Stimulated activated CD4-positive, alpha-beta T cell treated with anti-CD3 and anti-CD28 coated beads, Interleukin-1b, Interleukin-23, amount 100 ng/mL, for 24 hours (primary cell): Measurements from ENCODE around the gene RAB34.
"Not testable (repeated sequence)": the region's sequence is repeated elsewhere in the genome, so short reads cannot be mapped to it uniquely, and the experiment has no call there.

Experiments used
- DNase-seq, 4 experiments: peaks; one replicate each; pipeline ENCODE4 v3.0.0-alpha.2; 2020; ENCODE audit warnings: low read depth in 4 of 4, low spot score in 1 of 4

Gene RAB34

DNA sequence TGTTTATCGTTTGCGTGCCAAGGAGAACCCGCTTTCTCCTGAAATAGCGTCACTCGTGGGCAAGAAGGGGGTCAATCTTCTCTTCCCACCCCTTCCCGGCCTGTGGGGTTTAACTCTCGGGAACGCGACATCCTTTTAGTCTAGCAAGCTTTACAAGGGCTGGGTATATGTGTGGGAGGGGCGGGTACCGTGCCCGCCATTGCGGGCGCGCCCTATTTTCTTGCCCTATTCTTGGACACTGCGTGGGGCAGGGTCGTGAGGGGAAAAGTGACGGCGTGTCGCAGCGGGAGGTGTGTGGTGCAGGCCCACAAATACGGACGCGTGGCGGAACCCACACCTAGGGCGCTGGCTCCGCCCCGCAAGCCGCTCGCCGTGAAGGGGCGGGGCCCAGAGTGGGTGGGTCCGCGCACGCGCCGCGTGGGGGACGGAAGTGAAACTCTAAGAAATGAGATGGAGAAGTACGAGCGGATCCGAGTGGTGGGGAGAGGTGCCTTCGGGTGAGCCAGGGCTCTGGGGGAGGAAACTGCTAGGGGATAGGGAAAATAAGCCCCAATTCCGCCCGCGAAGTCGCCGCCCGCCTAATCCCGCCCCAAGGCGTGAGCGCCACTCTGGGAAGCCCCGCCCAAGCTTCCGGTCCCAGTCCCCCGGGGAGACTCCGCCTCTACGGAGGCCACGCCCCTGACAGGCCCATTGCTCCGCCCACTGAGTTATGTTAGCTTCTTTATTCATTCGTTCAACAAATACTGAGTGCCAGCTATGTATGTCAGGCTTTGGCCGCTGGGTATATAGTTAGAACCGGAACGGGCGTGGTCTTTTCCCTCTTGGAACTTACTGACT is 10.9 kb upstream of the RAB34 start, which contains the start of gene NEK8:
Gene NEK8 (plus strand): TSS at position 425 of the 837 bp plus-strand sequence. CDS start 26 bp downstream, at position 451.
- peak; percentile 96 to 97 (median 96) for DNase-seq

DNA sequence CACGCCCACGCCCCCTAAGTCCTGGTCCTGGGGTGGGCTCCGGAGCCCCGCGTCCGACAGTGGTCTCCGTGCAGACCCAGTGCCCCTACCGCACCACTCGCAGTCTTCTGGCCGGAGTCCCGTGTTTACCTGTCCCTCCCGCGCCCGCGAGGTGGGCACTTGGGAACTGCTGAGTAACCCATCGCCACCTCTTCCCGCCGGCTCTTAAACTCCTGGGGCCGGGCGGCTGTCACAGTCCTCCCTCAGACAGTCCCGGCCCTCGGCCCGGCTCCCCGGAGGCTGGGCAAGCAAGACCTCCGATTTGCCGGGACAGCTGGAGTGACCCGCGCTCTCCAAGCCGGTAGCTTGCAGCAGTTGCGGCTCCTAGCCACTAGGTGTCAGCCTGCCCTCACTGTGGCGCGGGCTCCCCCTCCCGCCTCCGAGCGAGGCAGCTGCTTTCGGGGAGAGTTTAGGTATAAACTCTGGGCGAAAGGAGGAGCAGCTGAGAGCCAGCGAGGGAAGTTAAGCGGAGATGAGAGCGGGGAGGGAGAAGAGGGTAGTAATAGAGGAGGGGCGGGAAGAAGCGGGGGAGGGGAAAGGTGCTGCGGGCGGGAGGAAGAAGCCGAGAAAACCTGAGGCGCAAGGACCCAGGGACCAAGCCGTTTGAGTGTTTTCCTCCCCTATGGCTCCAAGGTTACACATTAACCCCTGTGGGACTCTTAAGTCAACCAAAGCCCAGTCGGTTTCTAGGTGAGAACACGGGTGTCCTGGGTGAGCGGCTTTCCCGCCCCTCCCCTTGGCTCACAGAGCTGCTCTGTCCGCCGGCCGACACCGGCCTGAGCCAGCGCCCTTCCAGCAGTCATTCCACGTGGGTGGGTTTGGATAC is 9.2 kb upstream of the RAB34 start:
- DNase-seq: peak; percentile 81 to 92 (median 86)

DNA sequence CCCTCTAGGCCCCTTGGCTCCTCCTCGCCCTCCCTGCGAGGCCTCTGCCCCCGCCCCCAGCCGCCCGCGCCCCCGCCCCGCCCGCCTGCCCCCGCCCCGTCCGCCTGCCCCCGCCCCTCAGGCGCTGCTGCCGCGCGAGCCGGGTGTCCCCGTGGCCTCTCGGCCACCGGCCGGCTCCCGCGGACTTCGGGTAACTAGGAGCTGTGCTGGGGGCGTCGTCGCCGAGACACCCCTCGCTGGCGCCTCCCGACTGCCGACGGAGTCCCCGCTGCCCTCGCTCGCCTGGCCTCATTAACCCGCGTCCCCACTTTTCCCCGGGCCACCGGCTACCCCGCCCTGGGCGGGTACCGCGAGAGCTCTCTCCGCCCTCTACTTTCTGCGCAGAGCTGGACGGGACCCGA is 8.6 kb upstream of the RAB34 start, which contains the start of gene TLCD1:
Gene TLCD1 (minus strand): TSS at position 8 of the 401 bp plus-strand sequence. CDS start 136 bp downstream, outside the sequence.
- peak in 2 of 4 experiments; percentile 71 to 75 for DNase-seq

DNA sequence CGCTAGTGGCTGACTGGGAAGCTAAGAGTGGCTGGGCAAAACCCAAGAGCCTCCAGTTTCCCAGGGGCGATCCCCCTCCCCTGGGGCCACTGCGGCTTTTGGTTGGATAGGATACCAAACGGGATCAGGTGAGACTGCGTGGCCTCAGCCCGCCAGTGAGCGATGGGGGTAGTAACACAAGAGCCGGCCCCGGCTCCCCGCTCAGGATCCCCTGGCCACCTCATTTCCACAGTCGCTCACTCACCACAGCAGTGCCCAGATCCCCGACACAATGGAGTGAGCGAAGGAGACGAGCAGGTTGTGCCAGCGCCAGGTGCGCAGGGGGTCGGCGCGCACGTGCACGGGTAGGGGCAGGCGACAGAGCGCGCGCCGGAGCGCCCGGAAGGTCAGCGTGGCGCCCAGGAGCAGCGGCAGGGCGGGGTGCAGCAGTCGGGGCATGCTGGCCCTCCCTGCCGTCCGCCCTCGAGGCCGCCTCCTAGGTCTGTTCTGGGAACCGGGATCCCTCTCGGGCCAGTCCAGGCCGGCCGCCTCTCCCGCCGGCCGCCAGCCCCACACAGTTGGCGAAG is 8.1 kb upstream of the RAB34 start:
- peak in 1 of 4 experiments; percentile 55 for DNase-seq

DNA sequence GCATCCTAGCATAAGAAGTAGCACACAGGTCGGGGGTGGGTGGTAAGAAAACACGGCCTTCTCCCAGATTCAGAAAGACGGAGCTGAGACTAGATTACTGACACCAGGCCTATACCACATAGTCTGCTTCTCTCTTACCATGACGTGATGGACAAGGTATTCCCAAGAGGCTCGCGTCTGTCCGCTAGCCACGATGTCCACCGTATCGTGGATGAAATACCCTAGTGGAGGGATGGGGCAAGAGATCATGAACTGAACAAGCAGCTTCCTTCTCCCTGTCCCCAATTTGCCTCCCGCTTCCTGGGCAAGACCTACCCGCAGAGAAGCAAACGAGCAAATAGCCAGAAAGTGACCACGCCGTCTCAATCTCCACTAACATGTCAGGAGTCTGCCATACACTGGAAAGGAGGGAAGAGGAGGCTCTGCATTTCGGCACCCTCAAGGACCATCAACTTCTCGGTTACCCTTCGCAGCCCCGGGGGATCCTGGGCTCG is 7.5 kb upstream of the RAB34 start:
- no peak for DNase-seq

DNA sequence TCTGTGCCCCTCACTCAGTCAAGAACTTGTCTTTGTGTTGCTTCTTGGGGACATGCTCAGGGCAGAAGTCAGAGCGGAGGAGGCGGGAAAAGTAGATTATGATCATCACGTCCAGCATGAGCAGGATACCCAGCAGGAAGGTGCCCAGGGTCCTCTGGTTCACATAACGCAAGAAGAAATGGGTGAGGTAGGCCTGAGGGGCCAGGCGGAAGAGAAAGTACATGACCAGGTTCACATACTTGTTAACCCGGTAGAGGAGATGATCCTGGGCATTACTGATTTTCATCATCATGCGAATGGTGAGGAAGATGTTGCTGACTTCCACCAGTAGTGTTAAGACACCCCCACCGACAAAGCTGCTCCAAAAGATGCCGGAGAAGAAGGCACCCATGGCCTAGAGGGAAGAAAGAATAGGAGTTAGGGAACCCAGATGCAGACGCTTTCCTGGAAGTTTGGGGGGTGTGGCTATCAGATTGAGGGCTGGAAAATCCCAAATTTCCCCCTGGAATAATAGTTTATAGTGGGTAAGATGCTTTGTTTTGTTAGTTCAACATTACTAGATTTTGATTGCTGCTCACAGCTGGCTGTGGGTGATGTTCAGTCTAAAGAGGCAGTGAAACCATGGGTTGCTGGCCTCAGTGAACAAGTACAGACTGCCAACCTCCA is 7.0 kb upstream of the RAB34 start:
- no peak for DNase-seq

DNA sequence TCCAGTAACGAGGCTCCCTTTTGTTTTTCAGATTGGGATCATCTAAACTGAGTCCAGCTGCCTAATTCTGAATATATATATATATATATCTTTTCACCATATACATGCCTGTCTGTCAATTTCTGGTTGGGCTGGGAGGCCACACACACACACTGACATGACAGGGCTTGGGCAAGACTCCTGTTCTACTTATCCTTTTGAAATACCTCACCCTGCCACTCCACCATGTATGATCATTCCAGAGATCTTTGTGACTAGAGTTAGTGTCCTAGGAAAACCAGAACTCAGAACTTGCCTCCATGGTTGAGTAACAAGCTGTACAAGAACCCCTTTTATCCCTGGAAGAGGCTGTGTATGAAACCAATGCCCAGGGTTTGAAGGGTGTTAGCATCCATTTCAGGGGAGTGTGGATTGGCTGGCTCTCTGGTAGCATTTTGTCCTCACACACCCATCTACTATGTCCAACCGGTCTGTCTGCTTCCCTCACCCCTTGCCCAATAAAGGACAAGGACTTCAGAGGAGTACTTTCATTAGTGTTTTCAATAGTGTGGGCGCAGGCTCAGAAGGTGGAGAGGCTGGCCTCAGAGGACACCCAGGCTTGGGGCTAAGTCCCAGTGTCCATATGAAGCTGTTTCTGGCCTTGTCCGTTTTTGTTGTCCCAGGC is 6.3 kb upstream of the RAB34 start:
- DNase-seq: not testable (repeated sequence)

DNA sequence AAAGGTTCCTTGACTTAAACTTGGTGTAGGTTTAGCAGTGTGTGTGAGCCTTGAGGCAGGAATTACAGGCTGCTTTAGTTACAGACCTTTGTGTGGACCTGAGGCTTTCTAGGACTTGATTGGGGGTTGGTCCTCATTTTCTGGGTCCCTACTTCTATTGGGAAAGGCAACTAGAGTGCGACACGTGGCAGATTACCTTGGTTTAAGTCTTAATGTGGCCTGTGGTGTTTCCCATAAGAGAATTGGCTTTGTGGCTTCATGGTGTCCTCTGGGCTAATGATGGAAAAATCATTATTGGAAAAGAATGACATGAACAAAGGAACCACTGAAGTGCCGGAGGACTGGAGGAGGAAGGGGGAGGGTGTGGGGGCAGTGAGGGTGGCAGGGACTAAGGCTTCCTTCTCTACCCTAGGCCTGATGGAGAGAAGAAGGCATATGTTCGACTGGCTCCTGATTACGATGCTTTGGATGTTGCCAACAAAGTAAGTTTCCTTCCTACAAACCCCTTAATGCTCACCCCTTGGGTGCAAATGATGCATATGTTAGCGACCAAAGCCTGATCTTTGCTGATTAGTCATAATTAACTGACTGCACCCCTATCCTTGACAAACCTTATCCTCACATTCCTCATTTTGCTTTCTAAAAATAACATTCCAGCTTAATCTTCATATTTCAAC is 5.6 kb upstream of the RAB34 start:
- DNase-seq: no peak

DNA sequence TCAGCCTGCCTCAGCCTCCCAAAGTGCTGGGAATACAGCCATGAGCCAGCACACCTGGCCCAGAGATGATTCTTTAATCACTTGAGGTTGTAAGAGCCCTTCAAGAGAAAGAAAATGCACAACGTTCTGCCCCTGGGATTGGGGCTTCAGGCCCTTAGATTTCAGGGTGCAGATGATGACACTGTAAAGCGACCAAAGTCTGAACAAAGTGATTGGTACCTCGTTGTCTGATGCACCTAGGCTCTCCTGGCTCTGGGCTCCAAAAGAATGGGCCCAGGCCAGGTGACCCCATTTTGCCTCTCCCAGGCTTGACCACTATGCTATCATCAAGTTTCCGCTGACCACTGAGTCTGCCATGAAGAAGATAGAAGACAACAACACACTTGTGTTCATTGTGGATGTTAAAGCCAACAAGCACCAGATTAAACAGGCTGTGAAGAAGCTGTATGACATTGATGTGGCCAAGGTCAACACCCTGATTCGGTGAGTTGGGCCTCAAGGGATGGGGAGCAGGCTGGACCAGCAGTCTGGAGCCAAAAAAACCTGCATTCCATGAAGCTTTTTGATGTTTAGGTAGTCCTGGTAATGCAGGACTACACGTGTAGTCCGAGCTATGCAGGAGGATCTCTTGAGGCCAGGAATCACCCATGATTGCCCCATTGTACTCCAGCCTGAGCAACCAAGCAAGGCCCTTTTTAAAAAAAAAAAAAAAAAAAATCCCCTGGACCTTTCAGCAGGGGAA is 4.9 kb upstream of the RAB34 start:
- no peak for DNase-seq

DNA sequence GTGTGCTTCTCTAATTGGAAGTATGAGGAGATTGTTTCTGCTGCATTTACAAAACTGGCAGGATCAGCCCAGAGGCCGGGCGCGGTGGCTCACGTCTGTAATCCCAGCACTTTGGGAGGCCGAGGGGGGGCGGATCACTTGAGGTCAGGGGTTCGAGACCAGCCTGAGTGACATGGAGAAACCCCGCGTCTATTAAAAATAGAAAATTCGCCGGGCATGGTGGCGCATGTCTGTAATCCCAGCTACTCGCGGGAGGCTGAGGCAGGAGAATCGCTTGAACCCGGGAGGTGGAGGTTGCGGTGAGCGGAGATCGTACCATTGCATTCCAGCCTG is 3.3 kb upstream of the RAB34 start:
- DNase-seq: not testable (repeated sequence)

DNA sequence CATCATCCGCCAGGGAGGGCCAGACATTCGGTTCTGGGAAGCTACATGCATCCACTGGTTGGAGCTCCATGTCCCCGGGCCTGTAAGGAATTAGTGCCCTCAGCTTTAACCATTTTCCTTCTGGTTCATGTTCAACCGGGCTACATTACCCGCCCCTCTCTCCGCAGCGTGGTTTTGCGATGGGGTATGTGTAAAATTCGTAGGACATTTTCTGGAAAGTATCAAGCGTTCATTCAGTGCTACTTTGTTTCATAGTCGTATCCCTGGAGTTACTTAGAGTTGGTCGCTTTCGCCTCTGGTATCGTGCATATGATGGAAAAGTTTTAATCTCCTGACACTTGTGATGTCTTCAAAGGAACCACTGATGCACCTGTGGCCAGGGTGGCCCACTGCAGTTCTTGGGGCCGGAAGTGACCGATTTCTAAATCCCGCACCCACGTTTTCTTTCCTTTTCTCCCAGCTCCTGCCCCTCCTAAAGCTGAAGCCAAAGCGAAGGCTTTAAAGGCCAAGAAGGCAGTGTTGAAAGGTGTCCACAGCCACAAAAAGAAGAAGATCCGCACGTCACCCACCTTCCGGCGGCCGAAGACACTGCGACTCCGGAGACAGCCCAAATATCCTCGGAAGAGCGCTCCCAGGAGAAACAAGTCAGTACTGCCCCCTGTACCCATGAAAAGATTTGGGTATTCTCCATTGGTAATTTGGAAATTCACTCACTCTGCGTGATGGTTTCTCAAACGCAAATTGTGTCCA is 2.8 kb upstream of the RAB34 start:
- DNase-seq: no peak

DNA sequence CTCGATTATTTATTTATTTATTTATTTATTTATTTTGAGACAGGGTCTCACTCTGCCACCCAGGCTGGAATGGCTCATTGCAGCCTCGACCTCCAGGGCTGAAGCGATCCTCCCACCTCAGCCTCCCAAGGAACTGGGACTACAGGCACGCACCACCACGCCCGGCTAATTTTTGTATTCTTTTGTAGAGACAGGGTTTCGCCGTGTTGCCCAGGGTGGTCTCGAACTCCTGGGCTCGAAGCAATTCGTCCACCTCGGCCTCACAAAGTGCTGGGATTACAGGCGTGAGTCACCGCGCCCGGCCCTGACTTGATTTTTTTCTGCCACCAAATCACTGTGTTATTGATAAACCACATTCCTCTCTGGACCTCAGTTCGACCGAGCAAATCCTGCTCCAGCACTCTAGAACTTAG is 1.4 kb upstream of the RAB34 start:
- DNase-seq: no peak

DNA sequence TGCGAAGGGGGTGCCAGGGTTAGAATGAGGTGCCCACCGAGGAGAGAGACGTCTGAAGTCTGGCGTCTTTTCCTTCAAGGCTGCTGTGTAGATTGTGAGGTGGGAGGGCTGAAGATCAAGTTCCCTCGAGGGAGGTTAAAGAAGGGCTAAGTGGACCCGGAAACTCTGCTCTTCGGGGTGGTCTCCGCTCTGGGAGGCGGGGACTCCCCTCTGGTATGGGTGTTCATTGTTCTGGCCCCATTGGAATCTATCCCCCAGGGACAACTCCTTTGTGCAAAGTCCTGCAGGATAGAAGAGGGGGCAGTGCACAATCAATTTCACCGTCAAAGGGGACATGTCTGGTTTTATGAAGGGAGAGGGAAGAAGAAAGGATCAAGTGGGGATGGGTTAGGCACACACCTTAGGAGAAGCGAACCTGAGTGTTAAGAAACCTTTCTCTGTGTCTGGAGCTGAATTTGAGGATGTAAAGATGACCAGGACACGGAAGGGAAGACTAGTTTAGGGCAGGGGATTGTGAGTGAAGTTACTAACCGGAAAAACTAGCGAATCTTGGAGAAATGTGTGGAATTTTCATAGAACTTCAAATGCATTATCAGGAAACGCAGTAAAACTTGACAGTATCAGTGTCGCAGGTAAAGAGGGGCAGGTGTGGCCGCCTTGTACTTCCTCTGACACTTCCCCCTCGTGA is 809 bp upstream of the RAB34 start:
- DNase-seq: no peak

DNA sequence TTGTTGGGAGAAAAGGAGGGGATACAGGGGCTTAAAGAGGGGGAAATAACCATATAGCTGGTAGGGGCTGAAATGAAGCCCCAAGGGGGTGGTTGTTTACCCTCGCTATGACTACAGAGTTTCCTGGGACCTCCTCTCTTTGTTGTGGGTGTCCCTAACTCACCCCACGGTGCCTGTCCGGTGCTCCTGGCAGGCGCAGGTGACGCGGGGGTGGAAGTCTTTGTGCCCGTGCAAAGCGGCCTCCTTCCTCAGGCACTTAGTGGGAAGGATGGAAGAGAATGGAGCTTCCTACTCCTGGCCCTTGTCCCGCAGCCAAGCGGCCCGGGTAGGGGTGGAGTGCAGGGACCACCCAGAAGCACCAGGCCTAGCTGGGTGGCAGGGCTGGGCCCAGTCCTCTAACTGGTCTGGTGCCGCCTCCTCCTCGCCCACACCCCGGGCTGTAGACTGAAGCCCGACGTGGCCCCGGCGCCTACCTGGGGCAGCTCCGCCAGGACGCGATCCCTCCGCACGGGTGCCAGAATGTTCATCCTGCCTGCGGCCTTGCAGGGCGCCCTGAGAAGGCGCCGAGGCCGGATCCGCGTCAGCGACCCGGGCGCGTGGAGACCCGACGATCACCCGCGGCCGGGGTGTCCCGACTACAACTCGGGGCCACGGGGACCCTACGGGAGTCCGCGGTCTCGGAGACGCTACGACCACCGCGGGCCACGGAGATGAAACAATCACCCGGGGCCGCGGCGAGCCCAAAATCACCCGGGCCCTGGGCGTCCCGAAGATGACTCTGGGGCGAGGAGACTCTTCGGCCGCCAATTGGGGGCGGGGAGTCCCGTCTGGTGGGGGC is 709 bp downstream of the RAB34 start:
- peak in 1 of 4 experiments; percentile 28 for DNase-seq

DNA sequence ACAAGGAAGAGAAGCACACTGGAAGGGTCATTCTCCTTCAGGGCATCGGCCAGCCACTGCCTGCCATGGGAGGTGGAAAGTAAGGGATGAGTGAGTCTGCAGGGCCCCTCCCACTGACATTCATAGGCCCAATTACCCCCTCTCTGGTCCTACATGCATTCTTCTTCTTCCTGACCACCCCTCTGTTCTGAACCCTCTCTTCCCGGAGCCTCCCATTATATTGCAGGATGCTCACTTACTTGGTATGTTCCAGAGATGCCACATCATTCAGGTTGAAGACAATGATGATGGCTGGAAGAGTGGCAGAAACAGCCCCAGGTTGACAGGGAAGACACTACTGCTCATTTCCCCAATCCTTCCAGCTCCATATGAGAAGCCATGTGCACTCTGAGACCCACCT is 2.5 kb downstream of the RAB34 start:
- DNase-seq: no peak

DNA sequence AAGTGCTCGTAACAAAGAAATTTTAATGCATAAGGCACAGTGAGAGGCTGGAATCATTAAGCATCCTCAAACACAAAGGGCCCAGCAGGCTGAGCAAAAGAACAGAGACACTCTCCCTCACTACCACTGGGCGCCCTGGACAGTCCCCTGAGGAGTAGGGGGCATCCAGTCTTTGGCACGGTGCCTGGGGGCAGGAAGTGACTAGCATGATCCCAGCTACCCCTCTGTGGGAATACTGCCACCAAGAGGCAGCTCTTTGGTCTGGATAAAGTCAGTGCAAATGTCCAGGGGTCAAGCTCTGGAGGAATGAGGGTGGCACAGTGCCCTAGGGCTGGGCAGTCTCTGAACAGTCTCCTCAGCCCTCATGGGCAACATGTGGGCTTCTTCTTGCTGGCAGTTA is 3.4 kb downstream of the RAB34 start:
- DNase-seq: no peak
